ENCODE data around the gene HTR3A.

Gene HTR3A

GRCh38 chr11:114025329-114025907, 50.5 kb downstream of the HTR3A start:
- DNase-seq = no peak

- DNase-seq = no peak
Observed at GRCh38 chr11:114026355-114026754, 51.4 kb downstream of the HTR3A start.

- no peak for DNase-seq
Observed at GRCh38 chr11:114027391-114027790, 52.5 kb downstream of the HTR3A start.

- no peak for DNase-seq
Observed at GRCh38 chr11:114027926-114028325, 53.0 kb downstream of the HTR3A start.

GRCh38 chr11:114031246-114031966, 56.5 kb downstream of the HTR3A start:
- no peak for DNase-seq

- DNase-seq = no peak
Observed at GRCh38 chr11:114031967-114032320, 57.0 kb downstream of the HTR3A start.

GRCh38 chr11:114033066-114033465, 58.2 kb downstream of the HTR3A start:
- no peak for DNase-seq

GRCh38 chr11:114033572-114033971, 58.7 kb downstream of the HTR3A start:
- DNase-seq = no peak

- no peak for DNase-seq
Observed at GRCh38 chr11:114034956-114035355, 60.0 kb downstream of the HTR3A start.

GRCh38 chr11:114036147-114036811, 61.4 kb downstream of the HTR3A start:
- DNase-seq = no peak

GRCh38 chr11:114036958-114037357, 62.0 kb downstream of the HTR3A start:
- no peak for DNase-seq

GRCh38 chr11:114039551-114039950, 64.6 kb downstream of the HTR3A start:
- no peak for DNase-seq

Data from NCI-H1436 treated with DMSO at 0.1 percent for 48 hours (cell line).